ENCODE results near the gene GSE1. TPM values are rescaled to one million over a fixed set of nuclear protein-coding genes. Genes with fewer than 3 reads are reported as not detected.

The GSE1 gene
- total RNA-seq, 1 experiment from 2014 or later: 38.4 TPM

GRCh38 chr16:85616607-85617321 is 3.6 kb downstream of the GSE1 start:
- H3K4me1 ChIP-seq (ENCODE audit: insufficient read depth, low read length): peaks cover 36% of the 10 kb centered on the region
- peaks cover 3% of the 10 kb centered on the region; the same call in 1 of the 2 replicates for H3K36me3 ChIP-seq (ENCODE audit: low read depth, low read length)
- TF ChIP-seq EZH2phosphoT487 (IDR thresholded peaks at IDR 0.05; ENCODE audit: borderline replicate concordance, low read length) (no peak), CTCF (conservative IDR thresholded peaks at IDR 0.05; ENCODE audit: low read depth, low read length) (no peak), EZH2 (IDR thresholded peaks at IDR 0.05; ENCODE audit: low read length, unreplicated experiment) (no peak)
- no peaks in the 10 kb centered on the region for H3K9me3 ChIP-seq (ENCODE audit: low read length)
- H3F3A ChIP-seq (ENCODE audit: low read length, unreplicated experiment): peaks cover 5% of the 10 kb centered on the region
- peak overlapping the region; percentile 91 for H3K4me2 ChIP-seq (ENCODE audit: low read length)
- BruUV-seq (replicated peaks): no TSS peak
- no peak overlapping the region for H2AFZ ChIP-seq (ENCODE audit: low read length)
- H3K9me2 ChIP-seq (replicated peaks; ENCODE audit: low read length): no peaks in the 10 kb centered on the region
- no peak overlapping the region for H3K4me3 ChIP-seq (ENCODE audit: low read length)
- peaks cover 82% of the 10 kb centered on the region for H3K79me2 ChIP-seq (ENCODE audit: low read length)
- intact Hi-C loops (cut with micrococcal nuclease): loop anchor here (10.0 kb wide), 1 partner anchor 222 kb away; no protein-coding TSS in a partner anchor
- peaks cover 52% of the 10 kb centered on the region for H4K20me1 ChIP-seq (ENCODE audit: low read length)
- no peak for ATAC-seq
- H3K27me3 ChIP-seq (ENCODE audit: low read length): no peaks in the 10 kb centered on the region
- no peak overlapping the region for H3K27ac ChIP-seq (ENCODE audit: low read length)
- ChIA-PET POLR2A (ENCODE audit: unreplicated experiment) (no interaction called here), CTCF (interaction anchor here (0.6 to 1.4 kb wide), 3 partner anchors 59 to 201 kb away, joined by 3 read pairs; no protein-coding TSS in a partner anchor)
- no peak overlapping the region for H3K9ac ChIP-seq (ENCODE audit: low read length)
- DNase-seq: no peak

GRCh38 chr16:85617948-85618347 is 4.8 kb downstream of the GSE1 start:
- H3K9ac ChIP-seq (ENCODE audit: low read length): no peak overlapping the region
- no peak for TF ChIP-seq EZH2phosphoT487 (IDR thresholded peaks at IDR 0.05; ENCODE audit: borderline replicate concordance, low read length)
- no peak for TF ChIP-seq EZH2 (IDR thresholded peaks at IDR 0.05; ENCODE audit: low read length, unreplicated experiment)
- no peak for TF ChIP-seq CTCF (conservative IDR thresholded peaks at IDR 0.05; ENCODE audit: low read depth, low read length)
- peaks cover 94% of the 10 kb centered on the region for H3K79me2 ChIP-seq (ENCODE audit: low read length)
- H3K27me3 ChIP-seq (ENCODE audit: low read length): no peaks in the 10 kb centered on the region
- no peak overlapping the region for H2AFZ ChIP-seq (ENCODE audit: low read length)
- no peak overlapping the region for H3K27ac ChIP-seq (ENCODE audit: low read length)
- BruUV-seq (replicated peaks): no TSS peak
- peaks cover 38% of the 10 kb centered on the region for H3K4me1 ChIP-seq (ENCODE audit: insufficient read depth, low read length)
- DNase-seq (peak; percentile 63), ATAC-seq (no peak)
- peaks cover 64% of the 10 kb centered on the region for H4K20me1 ChIP-seq (ENCODE audit: low read length)
- CTCF ChIA-PET: no interaction called here
- intact Hi-C loops (cut with micrococcal nuclease): loop anchor here (10.0 kb wide), 1 partner anchor 223 kb away; no protein-coding TSS in a partner anchor
- H3K9me3 ChIP-seq (ENCODE audit: low read length): no peaks in the 10 kb centered on the region
- H3K4me2 ChIP-seq (ENCODE audit: low read length): peak overlapping the region; percentile 59; the same call in 1 of the 2 replicates
- H3K9me2 ChIP-seq (replicated peaks; ENCODE audit: low read length): no peaks in the 10 kb centered on the region
- peaks cover 3% of the 10 kb centered on the region; the same call in 1 of the 2 replicates for H3K36me3 ChIP-seq (ENCODE audit: low read depth, low read length)
- H3K4me3 ChIP-seq (ENCODE audit: low read length): no peak overlapping the region
- POLR2A ChIA-PET (ENCODE audit: unreplicated experiment): no interaction called here
- peaks cover 5% of the 10 kb centered on the region for H3F3A ChIP-seq (ENCODE audit: low read length, unreplicated experiment)

GRCh38 chr16:85618521-85618920 is 5.4 kb downstream of the GSE1 start:
- H3K4me3 ChIP-seq (ENCODE audit: low read length): no peak overlapping the region
- H3K9me3 ChIP-seq (ENCODE audit: low read length): no peaks in the 10 kb centered on the region
- peaks cover 69% of the 10 kb centered on the region for H4K20me1 ChIP-seq (ENCODE audit: low read length)
- no peaks in the 10 kb centered on the region for H3K27me3 ChIP-seq (ENCODE audit: low read length)
- peaks cover 5% of the 10 kb centered on the region for H3F3A ChIP-seq (ENCODE audit: low read length, unreplicated experiment)
- H3K4me1 ChIP-seq (ENCODE audit: insufficient read depth, low read length): peaks cover 38% of the 10 kb centered on the region
- H3K9ac ChIP-seq (ENCODE audit: low read length): no peak overlapping the region
- H2AFZ ChIP-seq (ENCODE audit: low read length): no peak overlapping the region
- ATAC-seq (no peak), DNase-seq (no peak)
- H3K36me3 ChIP-seq (ENCODE audit: low read depth, low read length): peaks cover 3% of the 10 kb centered on the region; the same call in 1 of the 2 replicates
- no TSS peak for BruUV-seq (replicated peaks)
- no peak for TF ChIP-seq EZH2 (IDR thresholded peaks at IDR 0.05; ENCODE audit: low read length, unreplicated experiment)
- TF ChIP-seq EZH2phosphoT487 (IDR thresholded peaks at IDR 0.05; ENCODE audit: borderline replicate concordance, low read length): no peak
- TF ChIP-seq CTCF (conservative IDR thresholded peaks at IDR 0.05; ENCODE audit: low read depth, low read length): no peak
- intact Hi-C loops (cut with micrococcal nuclease): loop anchor here (10.0 kb wide), 1 partner anchor 224 kb away; no protein-coding TSS in a partner anchor
- no peak overlapping the region for H3K27ac ChIP-seq (ENCODE audit: low read length)
- ChIA-PET POLR2A (ENCODE audit: unreplicated experiment) (no interaction called here), CTCF (no interaction called here)
- H3K9me2 ChIP-seq (replicated peaks; ENCODE audit: low read length): no peaks in the 10 kb centered on the region
- H3K4me2 ChIP-seq (ENCODE audit: low read length): no peak overlapping the region
- H3K79me2 ChIP-seq (ENCODE audit: low read length): peaks cover 96% of the 10 kb centered on the region

All from PC-3 (cell line).